MM.1S (cell line): ENCODE data around the gene TMEM200A.

ENCODE experiments used
- EZH2 ChIP-seq: fragments of 300-600 bp; sonication (generic); optimal IDR thresholded peaks from 2 replicates; pipeline ENCODE3; 2017; ENCODE audit warnings: low read depth, mild to moderate bottlenecking, antibody characterized with exemption, low read length, mixed read lengths
- EZH2phosphoT487 ChIP-seq: fragments of 300-600 bp; sonication (generic); IDR thresholded peaks from 2 replicates; pipeline ENCODE4 v1.6.1; 2018; ENCODE audit warnings: antibody characterized with exemption, low read length
- TF ChIP-seq, protein P1 (sequence below): fragments of 300-600 bp; sonication (generic); IDR thresholded peaks from 2 replicates; pipeline ENCODE4 v1.5.1; 2016; ENCODE audit warnings: antibody characterized with exemption, low read length, mixed read lengths

DNA sequence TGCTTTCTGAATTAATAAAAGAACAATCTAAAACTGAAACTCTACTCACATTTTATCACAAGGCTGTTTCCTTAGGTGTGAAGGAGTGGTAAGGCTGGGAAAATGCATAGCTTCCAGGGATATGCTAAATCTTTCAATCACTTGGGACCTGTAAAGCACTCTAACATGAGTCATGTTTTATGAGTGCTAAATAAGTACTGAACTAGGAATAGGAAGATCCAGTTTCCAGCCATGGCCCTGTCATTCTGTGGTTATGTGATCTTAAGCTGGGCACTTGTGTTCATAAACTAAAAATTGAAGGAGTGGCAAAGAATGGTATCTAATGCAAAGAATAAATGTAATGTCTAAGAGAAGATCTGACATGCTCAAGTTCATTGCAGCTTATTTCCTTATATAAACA is 6.1 kb upstream of the TMEM200A start:
- TF ChIP-seq, protein P1, sequence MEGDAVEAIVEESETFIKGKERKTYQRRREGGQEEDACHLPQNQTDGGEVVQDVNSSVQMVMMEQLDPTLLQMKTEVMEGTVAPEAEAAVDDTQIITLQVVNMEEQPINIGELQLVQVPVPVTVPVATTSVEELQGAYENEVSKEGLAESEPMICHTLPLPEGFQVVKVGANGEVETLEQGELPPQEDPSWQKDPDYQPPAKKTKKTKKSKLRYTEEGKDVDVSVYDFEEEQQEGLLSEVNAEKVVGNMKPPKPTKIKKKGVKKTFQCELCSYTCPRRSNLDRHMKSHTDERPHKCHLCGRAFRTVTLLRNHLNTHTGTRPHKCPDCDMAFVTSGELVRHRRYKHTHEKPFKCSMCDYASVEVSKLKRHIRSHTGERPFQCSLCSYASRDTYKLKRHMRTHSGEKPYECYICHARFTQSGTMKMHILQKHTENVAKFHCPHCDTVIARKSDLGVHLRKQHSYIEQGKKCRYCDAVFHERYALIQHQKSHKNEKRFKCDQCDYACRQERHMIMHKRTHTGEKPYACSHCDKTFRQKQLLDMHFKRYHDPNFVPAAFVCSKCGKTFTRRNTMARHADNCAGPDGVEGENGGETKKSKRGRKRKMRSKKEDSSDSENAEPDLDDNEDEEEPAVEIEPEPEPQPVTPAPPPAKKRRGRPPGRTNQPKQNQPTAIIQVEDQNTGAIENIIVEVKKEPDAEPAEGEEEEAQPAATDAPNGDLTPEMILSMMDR, result no peak
- TF ChIP-seq EZH2phosphoT487 (no peak), EZH2 (no peak)
